SU-DHL-6 (cell line): ENCODE data around the gene SIDT2.
"Not testable (repeated sequence)": the region's sequence is repeated elsewhere in the genome, so short reads cannot be mapped to it uniquely, and the experiment has no call there.

Source experiments
- H2AFZ ChIP-seq: fragments of 200-600 bp; sonication (generic); 2 replicates; pipeline ENCODE4 v1.6.1; 2014; ENCODE audit warnings: low read depth, mild to moderate bottlenecking, moderate library complexity, mixed read lengths, antibody characterized with exemption, low read length; ENCODE audit not compliant: severe bottlenecking
- H3F3A ChIP-seq: fragments of 200-600 bp; shearing (Covaris generic); 2 replicates; pipeline ENCODE4 v1.6.0; 2016; ENCODE audit warnings: antibody characterized with exemption, mild to moderate bottlenecking; ENCODE audit not compliant: insufficient read depth
- H3K27ac ChIP-seq: fragments of 200-600 bp; sonication (generic); 2 replicates; pipeline ENCODE4 v1.5.1; 2016; ENCODE audit warnings: low read depth, mild to moderate bottlenecking, low read length, moderate library complexity, mixed read lengths
- H3K27me3 ChIP-seq: fragments of 200-600 bp; sonication (generic), shearing (Covaris generic); 2 replicates; pipeline ENCODE4 v1.6.0; 2014; ENCODE audit warnings: mild to moderate bottlenecking, low read length
- H3K36me3 ChIP-seq: fragments of 200-600 bp; sonication (generic); 2 replicates; pipeline ENCODE4 v1.6.1; 2014; ENCODE audit warnings: mild to moderate bottlenecking, low read length, mixed read lengths
- H3K4me2 ChIP-seq: fragments of 300-600, 200-600 bp; shearing (Covaris generic), sonication (generic); 2 replicates; pipeline ENCODE4 v1.6.0; 2014; ENCODE audit warnings: low read length, low read depth, mild to moderate bottlenecking; ENCODE audit not compliant: poor library complexity, severe bottlenecking
- H3K4me3 ChIP-seq: fragments of 200-600 bp; sonication (generic); 2 replicates; pipeline ENCODE4 v1.5.1; 2014; ENCODE audit warnings: antibody characterized with exemption, low read length, mild to moderate bottlenecking, mixed read lengths; ENCODE audit not compliant: insufficient read depth, poor library complexity, severe bottlenecking
- H3K79me2 ChIP-seq: fragments of 200-600 bp; sonication (generic); 2 replicates; pipeline ENCODE4 v1.6.1; 2014; ENCODE audit warnings: mild to moderate bottlenecking, low read length, moderate library complexity; ENCODE audit not compliant: insufficient read depth
- H3K9ac ChIP-seq: fragments of 200-600 bp; sonication (generic); 2 replicates; pipeline ENCODE4 v1.7.0; 2014; ENCODE audit warnings: mild to moderate bottlenecking, low read length
- H3K9me2 ChIP-seq: fragments of 200-600 bp; sonication (generic); replicated peaks from 2 replicates; pipeline ENCODE4 v1.6.1; 2014; ENCODE audit warnings: low read length; ENCODE audit not compliant: insufficient read depth
- H3K9me3 ChIP-seq: fragments of 200-600 bp; sonication (generic); 2 replicates; pipeline ENCODE4 v1.6.1; 2014; ENCODE audit warnings: low read length, mixed read lengths; ENCODE audit not compliant: insufficient read depth
- H4K20me1 ChIP-seq: fragments of 200-600 bp; sonication (generic); 2 replicates; pipeline ENCODE4 v1.6.1; 2014; ENCODE audit warnings: low read depth, mild to moderate bottlenecking, antibody characterized with exemption, low read length, moderate library complexity, mixed read lengths
- CTCF ChIP-seq: fragments of 200-600 bp; sonication (generic); IDR thresholded peaks from one replicate; pipeline ENCODE4 v1.5.1; 2017; ENCODE audit warnings: antibody characterized with exemption, mild to moderate bottlenecking, low read length, moderate library complexity; ENCODE audit not compliant: insufficient read depth, poor library complexity, severe bottlenecking
- EZH2phosphoT487 ChIP-seq: fragments of 200-600 bp; sonication (generic), shearing (Covaris generic); conservative IDR thresholded peaks from 2 replicates; pipeline ENCODE4 v1.6.1; 2018; ENCODE audit warnings: mild to moderate bottlenecking, antibody characterized with exemption, low read length, moderate library complexity, mixed read lengths

SIDT2 gene

GRCh38 chr11:117178210-117179034, at the start of gene SIDT2:
TSS of gene SIDT2 (plus strand) at chr11:117178743. CDS start at chr11:117179264, 521 bp downstream.
- H2AFZ ChIP-seq = peak within 1 kb of the TSS; percentile 74
- peak within 1 kb of the TSS; percentile 70 for H3K9ac ChIP-seq
- no peaks in the 10 kb centered on the region for H4K20me1 ChIP-seq
- no peaks in the 10 kb centered on the region for H3K36me3 ChIP-seq
- no peak for TF ChIP-seq EZH2phosphoT487
- no peak for TF ChIP-seq CTCF
- H3K4me2 ChIP-seq = peak within 1 kb of the TSS; percentile 77
- no peaks in the 10 kb centered on the region for H3K27me3 ChIP-seq
- peak within 1 kb of the TSS; percentile 36 for H3K27ac ChIP-seq
- no peaks in the 10 kb centered on the region for H3K9me2 ChIP-seq
- no peaks in the 10 kb centered on the region for H3K79me2 ChIP-seq
- H3F3A ChIP-seq = peaks cover 3% of the 10 kb centered on the region; the same call in 1 of the 2 replicates
- H3K9me3 ChIP-seq = no peaks in the 10 kb centered on the region
- H3K4me3 ChIP-seq = peak within 1 kb of the TSS; percentile 71

GRCh38 chr11:117130396-117130795, 48.1 kb upstream of the SIDT2 start:
- not testable (repeated sequence) for H3K27ac ChIP-seq, H3K27me3 ChIP-seq, H3K36me3 ChIP-seq

GRCh38 chr11:117130879-117131278, 47.7 kb upstream of the SIDT2 start:
- H3K27me3 ChIP-seq = no peaks in the 10 kb centered on the region
- no peaks in the 10 kb centered on the region for H3K79me2 ChIP-seq
- no peaks in the 10 kb centered on the region for H3K36me3 ChIP-seq
- H2AFZ ChIP-seq = no peak overlapping the region
- no peak overlapping the region for H3K9ac ChIP-seq
- H3K9me2 ChIP-seq = no peaks in the 10 kb centered on the region
- H4K20me1 ChIP-seq = no peaks in the 10 kb centered on the region
- H3F3A ChIP-seq = no peaks in the 10 kb centered on the region
- H3K4me2 ChIP-seq = no peak overlapping the region
- no peak overlapping the region for H3K27ac ChIP-seq
- no peak overlapping the region for H3K4me3 ChIP-seq
- TF ChIP-seq EZH2phosphoT487 (no peak), CTCF (no peak)
- H3K9me3 ChIP-seq = no peaks in the 10 kb centered on the region

More at GRCh38 chr11:117130396-117130795, 48.1 kb upstream of the SIDT2 start:
- H3K9me3 ChIP-seq, H3K4me2 ChIP-seq, H3K9ac ChIP-seq, H3K4me3 ChIP-seq, H3K79me2 ChIP-seq, H2AFZ ChIP-seq, H3K9me2 ChIP-seq, H3F3A ChIP-seq, H4K20me1 ChIP-seq: not testable (repeated sequence)

- Histone ChIP-seq H3K27ac (no peak overlapping the region), H3K9me2 (no peaks in the 10 kb centered on the region), H3K4me2 (no peak overlapping the region), H3K4me3 (no peak overlapping the region), H4K20me1 (no peaks in the 10 kb centered on the region), H3F3A (no peaks in the 10 kb centered on the region), H3K36me3 (no peaks in the 10 kb centered on the region), H3K79me2 (no peaks in the 10 kb centered on the region), H2AFZ (no peak overlapping the region), H3K9me3 (no peaks in the 10 kb centered on the region), H3K27me3 (no peaks in the 10 kb centered on the region), H3K9ac (no peak overlapping the region)
- no peak for TF ChIP-seq EZH2phosphoT487
- TF ChIP-seq CTCF = no peak
Observed at GRCh38 chr11:117134431-117134830, 44.1 kb upstream of the SIDT2 start.

- H3K9ac ChIP-seq, H3K4me3 ChIP-seq, H3K79me2 ChIP-seq, H3K4me2 ChIP-seq, H4K20me1 ChIP-seq, H2AFZ ChIP-seq, H3F3A ChIP-seq, H3K27ac ChIP-seq, H3K9me3 ChIP-seq, H3K9me2 ChIP-seq, H3K27me3 ChIP-seq, H3K36me3 ChIP-seq: not testable (repeated sequence)
Observed at GRCh38 chr11:117134979-117135378, 43.6 kb upstream of the SIDT2 start.
